ENCODE measurements around the gene EPB41L4A.

Gene EPB41L4A

DNA sequence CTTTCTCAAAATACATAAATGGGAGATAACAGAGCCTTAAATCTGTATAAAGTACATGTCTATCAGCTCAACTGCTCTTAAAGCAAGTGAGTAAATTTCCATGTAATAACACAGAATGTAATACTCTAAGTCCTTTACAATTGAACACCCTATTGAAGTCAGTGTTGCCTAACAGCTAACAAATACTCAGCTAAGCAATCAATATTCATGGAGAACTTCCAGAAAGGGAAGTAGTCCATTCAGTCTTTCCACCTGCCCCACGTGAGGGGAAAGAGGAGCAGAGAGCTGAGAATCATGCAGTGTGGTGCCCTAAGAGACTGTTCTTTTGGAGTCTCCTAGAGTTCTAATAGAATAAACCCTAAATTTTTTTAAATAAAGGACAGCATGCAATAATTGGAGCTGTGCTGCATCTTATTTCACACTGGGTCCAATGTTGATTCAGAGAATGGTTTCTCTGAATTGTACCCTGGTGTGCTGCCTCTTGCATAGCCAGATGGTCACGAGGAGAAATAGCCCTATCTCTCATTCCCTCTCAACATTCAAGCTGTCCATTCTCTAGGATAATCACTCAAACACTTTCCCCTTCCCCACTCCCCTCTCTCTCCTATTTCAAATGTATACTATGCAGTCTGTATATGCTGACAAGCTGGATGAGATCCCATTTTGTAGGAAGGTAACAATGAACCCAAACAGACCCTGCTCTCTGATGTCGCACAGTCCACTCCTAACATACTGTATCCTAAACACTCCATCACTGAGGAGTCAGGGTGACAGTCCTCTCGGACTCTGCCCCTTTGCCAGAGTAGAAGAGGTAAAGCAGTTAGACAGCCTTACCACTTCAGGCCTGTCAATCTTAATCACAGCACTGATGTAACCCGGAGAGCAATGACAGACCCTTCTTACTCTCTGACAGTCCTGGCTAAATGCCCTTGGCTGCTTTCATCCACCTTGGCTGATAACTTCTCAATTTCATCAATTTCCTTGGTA, 134.8 kb downstream of the EPB41L4A start:
- H3K27ac ChIP-seq: no peak overlapping the region
- no peak for TF ChIP-seq ZFX (IDR thresholded peaks at IDR 0.05)
- TF ChIP-seq, protein P1, sequence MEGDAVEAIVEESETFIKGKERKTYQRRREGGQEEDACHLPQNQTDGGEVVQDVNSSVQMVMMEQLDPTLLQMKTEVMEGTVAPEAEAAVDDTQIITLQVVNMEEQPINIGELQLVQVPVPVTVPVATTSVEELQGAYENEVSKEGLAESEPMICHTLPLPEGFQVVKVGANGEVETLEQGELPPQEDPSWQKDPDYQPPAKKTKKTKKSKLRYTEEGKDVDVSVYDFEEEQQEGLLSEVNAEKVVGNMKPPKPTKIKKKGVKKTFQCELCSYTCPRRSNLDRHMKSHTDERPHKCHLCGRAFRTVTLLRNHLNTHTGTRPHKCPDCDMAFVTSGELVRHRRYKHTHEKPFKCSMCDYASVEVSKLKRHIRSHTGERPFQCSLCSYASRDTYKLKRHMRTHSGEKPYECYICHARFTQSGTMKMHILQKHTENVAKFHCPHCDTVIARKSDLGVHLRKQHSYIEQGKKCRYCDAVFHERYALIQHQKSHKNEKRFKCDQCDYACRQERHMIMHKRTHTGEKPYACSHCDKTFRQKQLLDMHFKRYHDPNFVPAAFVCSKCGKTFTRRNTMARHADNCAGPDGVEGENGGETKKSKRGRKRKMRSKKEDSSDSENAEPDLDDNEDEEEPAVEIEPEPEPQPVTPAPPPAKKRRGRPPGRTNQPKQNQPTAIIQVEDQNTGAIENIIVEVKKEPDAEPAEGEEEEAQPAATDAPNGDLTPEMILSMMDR (conservative IDR thresholded peaks at IDR 0.05): no peak

DNA sequence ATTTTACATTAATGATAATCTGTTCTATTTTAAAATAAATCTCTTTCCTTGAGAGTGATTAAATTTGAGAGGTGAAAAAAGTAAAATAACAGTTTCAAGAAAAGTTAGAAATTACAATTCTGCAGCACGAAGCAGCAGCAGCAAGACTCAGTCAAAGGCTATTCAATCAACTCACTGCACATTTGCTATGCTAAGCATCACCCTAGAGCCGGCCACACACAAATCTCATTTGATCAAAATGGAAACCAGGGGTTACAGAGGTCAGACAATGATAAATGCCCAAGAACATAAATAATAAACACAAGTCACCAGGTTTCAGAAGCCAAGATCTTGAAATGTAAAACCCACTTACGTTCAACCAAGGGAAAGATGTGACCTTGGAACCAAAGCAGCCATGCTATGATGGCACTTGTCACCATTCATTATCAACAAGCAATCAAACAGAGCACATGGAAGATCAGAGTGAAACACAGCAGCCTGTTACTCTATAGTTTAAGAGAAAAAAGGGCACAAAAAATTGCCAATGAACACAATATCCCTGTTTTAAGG, 136.0 kb downstream of the EPB41L4A start:
- TF ChIP-seq, protein P1 (conservative IDR thresholded peaks at IDR 0.05): no peak
- TF ChIP-seq ZFX (IDR thresholded peaks at IDR 0.05): no peak

GRCh38 chr5:112279082-112279481, 140.0 kb downstream of the EPB41L4A start:
- no peak for TF ChIP-seq ZFX (IDR thresholded peaks at IDR 0.05)
- TF ChIP-seq, protein P1 (conservative IDR thresholded peaks at IDR 0.05): no peak
- no peak overlapping the region for H3K27ac ChIP-seq

More for the DNA sequence above, 136.0 kb downstream of the EPB41L4A start:
- H3K27ac ChIP-seq: no peak overlapping the region

- no peak for TF ChIP-seq ZFX (IDR thresholded peaks at IDR 0.05)
- TF ChIP-seq, protein P1 (conservative IDR thresholded peaks at IDR 0.05): no peak
Measured at GRCh38 chr5:112276991-112277390, 142.1 kb downstream of the EPB41L4A start.

GRCh38 chr5:112275671-112276070, 143.4 kb downstream of the EPB41L4A start:
- H3K27ac ChIP-seq: no peak overlapping the region
- no peak for TF ChIP-seq ZFX (IDR thresholded peaks at IDR 0.05)
- TF ChIP-seq, protein P1 (conservative IDR thresholded peaks at IDR 0.05): no peak

More at GRCh38 chr5:112276991-112277390, 142.1 kb downstream of the EPB41L4A start:
- H3K27ac ChIP-seq: no peak overlapping the region

GRCh38 chr5:112270299-112271293, 148.5 kb downstream of the EPB41L4A start:
- TF ChIP-seq, protein P1 (conservative IDR thresholded peaks at IDR 0.05): no peak
- no peak for TF ChIP-seq ZFX (IDR thresholded peaks at IDR 0.05)
- no peak overlapping the region for H3K27ac ChIP-seq

Data from C4-2B (cell line).